Measurements from ENCODE around the gene IGSF8.

DNA sequence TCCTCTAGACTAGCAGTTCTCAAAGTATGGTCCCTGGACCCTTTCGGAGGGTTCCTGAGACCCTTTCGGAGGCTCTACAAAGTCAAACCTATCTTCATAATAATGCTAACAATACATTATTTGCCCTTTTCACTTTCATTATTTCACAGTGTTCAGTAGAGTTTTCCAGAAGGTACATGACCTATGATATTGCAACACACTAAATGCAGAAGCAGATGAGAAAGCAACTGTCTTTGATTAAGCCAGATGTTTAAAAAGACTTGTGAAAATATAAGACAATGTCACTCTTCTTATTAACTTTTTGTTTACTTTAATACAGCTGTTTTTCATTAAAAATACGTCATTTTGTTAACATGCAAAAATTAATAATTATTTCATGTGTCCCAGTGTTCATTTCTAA lies 34.3 kb downstream of the IGSF8 start:
- TF ChIP-seq, protein P1, sequence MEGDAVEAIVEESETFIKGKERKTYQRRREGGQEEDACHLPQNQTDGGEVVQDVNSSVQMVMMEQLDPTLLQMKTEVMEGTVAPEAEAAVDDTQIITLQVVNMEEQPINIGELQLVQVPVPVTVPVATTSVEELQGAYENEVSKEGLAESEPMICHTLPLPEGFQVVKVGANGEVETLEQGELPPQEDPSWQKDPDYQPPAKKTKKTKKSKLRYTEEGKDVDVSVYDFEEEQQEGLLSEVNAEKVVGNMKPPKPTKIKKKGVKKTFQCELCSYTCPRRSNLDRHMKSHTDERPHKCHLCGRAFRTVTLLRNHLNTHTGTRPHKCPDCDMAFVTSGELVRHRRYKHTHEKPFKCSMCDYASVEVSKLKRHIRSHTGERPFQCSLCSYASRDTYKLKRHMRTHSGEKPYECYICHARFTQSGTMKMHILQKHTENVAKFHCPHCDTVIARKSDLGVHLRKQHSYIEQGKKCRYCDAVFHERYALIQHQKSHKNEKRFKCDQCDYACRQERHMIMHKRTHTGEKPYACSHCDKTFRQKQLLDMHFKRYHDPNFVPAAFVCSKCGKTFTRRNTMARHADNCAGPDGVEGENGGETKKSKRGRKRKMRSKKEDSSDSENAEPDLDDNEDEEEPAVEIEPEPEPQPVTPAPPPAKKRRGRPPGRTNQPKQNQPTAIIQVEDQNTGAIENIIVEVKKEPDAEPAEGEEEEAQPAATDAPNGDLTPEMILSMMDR (conservative IDR thresholded peaks at IDR 0.05 in 1 of 2, IDR thresholded peaks at IDR 0.05 in 1 of 2; ENCODE audit: low read depth in 1 of 2, low read length in 2 of 2), result no peak
- no peak for TF ChIP-seq EZH2 (IDR thresholded peaks at IDR 0.05; ENCODE audit: low read length, missing control alignments)

All from fibroblast of lung (primary cell).